ENCODE data around the gene SOBP.

Gene SOBP

GRCh38 chr6:107578642-107579341 lies 88.9 kb downstream of the SOBP start:
- TF ChIP-seq, protein P1, sequence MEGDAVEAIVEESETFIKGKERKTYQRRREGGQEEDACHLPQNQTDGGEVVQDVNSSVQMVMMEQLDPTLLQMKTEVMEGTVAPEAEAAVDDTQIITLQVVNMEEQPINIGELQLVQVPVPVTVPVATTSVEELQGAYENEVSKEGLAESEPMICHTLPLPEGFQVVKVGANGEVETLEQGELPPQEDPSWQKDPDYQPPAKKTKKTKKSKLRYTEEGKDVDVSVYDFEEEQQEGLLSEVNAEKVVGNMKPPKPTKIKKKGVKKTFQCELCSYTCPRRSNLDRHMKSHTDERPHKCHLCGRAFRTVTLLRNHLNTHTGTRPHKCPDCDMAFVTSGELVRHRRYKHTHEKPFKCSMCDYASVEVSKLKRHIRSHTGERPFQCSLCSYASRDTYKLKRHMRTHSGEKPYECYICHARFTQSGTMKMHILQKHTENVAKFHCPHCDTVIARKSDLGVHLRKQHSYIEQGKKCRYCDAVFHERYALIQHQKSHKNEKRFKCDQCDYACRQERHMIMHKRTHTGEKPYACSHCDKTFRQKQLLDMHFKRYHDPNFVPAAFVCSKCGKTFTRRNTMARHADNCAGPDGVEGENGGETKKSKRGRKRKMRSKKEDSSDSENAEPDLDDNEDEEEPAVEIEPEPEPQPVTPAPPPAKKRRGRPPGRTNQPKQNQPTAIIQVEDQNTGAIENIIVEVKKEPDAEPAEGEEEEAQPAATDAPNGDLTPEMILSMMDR (conservative IDR thresholded peaks at IDR 0.05; ENCODE audit: control insufficient read depth, insufficient read depth, low read depth, low read length): no peak
- no peak for DNase-seq (ENCODE audit: low read depth)
- H3K4me3 ChIP-seq (ENCODE audit: control insufficient read depth, low read depth, low read length): no peak overlapping the region

DNA sequence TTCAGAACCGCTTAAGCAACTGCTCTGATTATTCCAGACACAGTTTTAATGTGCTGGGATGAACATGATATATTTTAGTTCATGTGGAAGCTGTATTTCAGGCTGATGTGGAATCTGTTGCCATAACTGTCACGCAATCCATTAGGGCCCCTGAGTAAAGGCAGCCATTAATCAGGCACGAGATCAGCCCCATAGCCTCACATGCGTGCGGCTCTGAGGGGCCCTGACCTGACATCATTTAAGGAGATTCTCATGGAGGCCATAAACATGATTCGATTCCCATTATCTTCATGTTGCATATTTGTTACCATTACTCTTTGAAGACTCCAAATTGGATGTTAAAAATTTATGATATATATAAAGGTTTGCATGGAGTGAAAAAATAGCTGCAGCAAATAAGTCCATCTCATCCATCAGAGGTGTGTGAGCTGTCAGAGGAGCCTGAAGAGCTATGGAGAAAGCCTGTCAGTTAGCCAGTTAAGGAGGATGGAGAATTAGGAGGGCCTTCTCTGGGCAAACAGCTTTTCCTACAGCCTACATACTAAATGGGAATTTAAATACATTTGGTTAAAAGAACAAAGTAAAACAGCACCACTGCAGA lies 89.6 kb downstream of the SOBP start:
- no peak for DNase-seq (ENCODE audit: low read depth)
- H3K4me3 ChIP-seq (ENCODE audit: control insufficient read depth, low read depth, low read length): no peak overlapping the region
- TF ChIP-seq, protein P1 (conservative IDR thresholded peaks at IDR 0.05; ENCODE audit: control insufficient read depth, insufficient read depth, low read depth, low read length): no peak

DNA sequence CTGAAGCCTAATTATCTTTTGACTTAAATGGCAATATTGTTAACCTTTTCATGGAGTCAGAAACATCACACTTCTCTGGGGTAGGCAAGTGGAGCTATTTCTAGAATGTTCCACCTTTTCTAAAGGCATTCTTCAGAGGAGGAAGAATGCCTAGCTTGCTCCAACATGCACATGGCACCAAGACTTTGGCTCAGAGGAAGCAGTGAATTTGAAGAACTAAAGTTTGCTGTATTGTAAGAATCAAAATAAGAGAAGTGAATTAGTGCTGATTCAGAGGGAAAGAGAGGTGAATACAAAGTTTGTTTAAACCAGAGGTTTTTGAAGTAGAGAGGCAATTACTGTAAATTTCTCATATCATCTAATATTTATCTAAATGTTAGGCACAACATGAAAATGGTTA lies 92.2 kb downstream of the SOBP start:
- TF ChIP-seq, protein P1 (conservative IDR thresholded peaks at IDR 0.05; ENCODE audit: control insufficient read depth, insufficient read depth, low read depth, low read length): no peak
- no peak for DNase-seq (ENCODE audit: low read depth)
- no peak overlapping the region for H3K4me3 ChIP-seq (ENCODE audit: control insufficient read depth, low read depth, low read length)

- TF ChIP-seq, protein P1 (conservative IDR thresholded peaks at IDR 0.05; ENCODE audit: control insufficient read depth, insufficient read depth, low read depth, low read length): no peak
Observed at GRCh38 chr6:107584726-107585125, 94.8 kb downstream of the SOBP start.

DNA sequence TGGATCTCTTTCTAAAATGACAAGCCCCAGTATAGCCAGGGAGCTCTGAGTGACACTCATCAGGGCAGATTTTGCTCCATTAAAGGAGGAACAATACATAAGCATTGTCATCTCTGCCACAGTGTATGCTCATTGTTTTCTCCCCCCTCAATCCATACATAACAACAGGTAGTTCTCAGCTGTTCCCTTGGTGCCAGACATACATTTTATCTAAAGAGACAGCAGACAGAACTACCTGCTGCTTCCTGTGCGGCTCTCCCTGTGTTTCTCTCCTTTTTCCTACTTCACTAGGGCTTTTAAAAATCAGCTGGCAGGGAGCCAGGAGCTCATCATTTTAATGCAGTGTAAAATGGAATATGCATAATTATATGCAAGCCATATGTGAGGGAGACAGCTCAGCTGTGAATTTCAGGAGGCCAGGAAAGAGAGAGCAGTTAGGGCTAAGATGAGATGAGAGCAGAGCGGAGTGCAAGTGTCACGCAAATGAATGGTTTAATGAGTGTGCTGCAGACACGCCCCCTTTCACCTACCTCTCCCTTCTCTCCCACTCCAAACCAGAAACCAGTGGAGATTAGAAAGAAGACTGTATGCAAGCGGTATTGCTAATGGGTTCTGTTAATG lies 96.0 kb downstream of the SOBP start:
- H3K4me3 ChIP-seq (ENCODE audit: control insufficient read depth, low read depth, low read length): no peak overlapping the region
- TF ChIP-seq, protein P1 (conservative IDR thresholded peaks at IDR 0.05; ENCODE audit: control insufficient read depth, insufficient read depth, low read depth, low read length): no peak
- DNase-seq (ENCODE audit: low read depth): no peak

More at GRCh38 chr6:107584726-107585125, 94.8 kb downstream of the SOBP start:
- no peak overlapping the region for H3K4me3 ChIP-seq (ENCODE audit: control insufficient read depth, low read depth, low read length)
- DNase-seq (ENCODE audit: low read depth): no peak

- TF ChIP-seq, protein P1 (conservative IDR thresholded peaks at IDR 0.05; ENCODE audit: control insufficient read depth, insufficient read depth, low read depth, low read length): no peak
- no peak overlapping the region for H3K4me3 ChIP-seq (ENCODE audit: control insufficient read depth, low read depth, low read length)
- DNase-seq (ENCODE audit: low read depth): no peak
Observed at GRCh38 chr6:107587451-107587850, 97.5 kb downstream of the SOBP start.
